Mucosa of descending colon (tissue), 3 donors: ENCODE data around the gene CRYBG2. TPM values are rescaled to one million over a fixed set of nuclear protein-coding genes. Genes with fewer than 3 reads are reported as not detected.
"Not testable (repeated sequence)": the region's sequence is repeated elsewhere in the genome, so short reads cannot be mapped to it uniquely, and the experiment has no call there.

ENCODE experiments used
- ATAC-seq: fragments of 200-7000 bp; cut with Tn5 transposase; one replicate; pipeline ENCODE4 v1.9.1; 2020; ENCODE audit warnings: mild to moderate bottlenecking, moderate library complexity
- DNase-seq, 3 donors: peaks; one replicate each; pipeline ENCODE4 v3.0.0-alpha.2; 2020
- H3K36me3 ChIP-seq: fragments of 200-600 bp; one replicate; pipeline ENCODE4 v1.8.0; 2021; ENCODE audit warnings: low read depth, mild to moderate bottlenecking
- H3K4me1 ChIP-seq: fragments of 200-600 bp; one replicate; pipeline ENCODE4 v1.8.0; 2021; ENCODE audit warnings: low read depth, mild to moderate bottlenecking
- H3K4me3 ChIP-seq: fragments of 200-600 bp; one replicate; pipeline ENCODE4 v1.8.0; 2021; ENCODE audit warnings: mild to moderate bottlenecking
- H3K9me3 ChIP-seq: fragments of 200-600 bp; one replicate; pipeline ENCODE4 v1.8.0; 2021; ENCODE audit warnings: mild to moderate bottlenecking
- intact Hi-C, 2 donors: fragments of 100-400 bp; cut with DNase I in 1 of 2; cut with micrococcal nuclease in 1 of 2; formaldehyde crosslinking; loops; one replicate each; pipeline versions ENCODE4 v1.11.0 to v1.11.1; 2022; cut with DNase I, micrococcal nuclease
- total RNA-seq, 3 donors: library from RNA; stranded (reverse); fragmentation: NEBNext Ultra II Directional in 2 of 3; extraction: Animal tissue kit (Norgen Biotek cat#: 25700) in 2 of 3; gene quantifications; one replicate each; pipeline versions ENCODE4 v1.2.1 to v1.2.4, GENCODE V29; 2021 to 2023
- TF ChIP-seq, protein P1 (sequence below): fragments of 200-600 bp; IDR thresholded peaks from one replicate; pipeline ENCODE4 v1.8.0; 2022; ENCODE audit warnings: antibody characterized with exemption, mild to moderate bottlenecking
- donor health status: DM: no; HTN: no; CAD: no; lungs with moderate emphysema.
- donor health status: DM: no; HTN: no; CAD: no.
- donor health status: DM: no; HTN: yes; CAD: no.

The CRYBG2 gene
- total RNA-seq, 3 donors from 2014 or later = 19.4 to 27.7 (median 19.6) TPM

DNA sequence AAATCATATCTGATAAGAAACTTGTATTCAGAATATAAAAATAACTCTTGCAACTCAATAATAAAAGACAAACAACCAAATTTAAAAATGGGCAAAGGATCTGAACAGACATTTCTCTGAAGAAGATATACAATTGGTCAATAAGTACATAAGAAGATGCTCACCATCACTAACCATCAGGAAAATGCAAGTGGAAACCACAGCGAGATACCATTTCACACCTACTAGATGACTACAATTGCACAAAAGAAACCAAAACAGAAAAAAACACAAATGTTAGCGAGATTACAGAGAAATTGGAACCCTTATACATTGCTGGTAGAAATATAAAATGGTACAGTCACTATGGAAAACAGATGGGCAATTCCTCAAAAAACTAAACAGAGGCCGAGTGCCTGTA is 30.1 kb upstream of the CRYBG2 start:
- ATAC-seq = no peak
- Histone ChIP-seq H3K9me3 (no peaks in the 10 kb centered on the region), H3K4me3 (no peak overlapping the region), H3K4me1 (no peaks in the 10 kb centered on the region), H3K36me3 (no peaks in the 10 kb centered on the region)
- DNase-seq = no peak
- intact Hi-C loops = no loop called here
- TF ChIP-seq, protein P1, sequence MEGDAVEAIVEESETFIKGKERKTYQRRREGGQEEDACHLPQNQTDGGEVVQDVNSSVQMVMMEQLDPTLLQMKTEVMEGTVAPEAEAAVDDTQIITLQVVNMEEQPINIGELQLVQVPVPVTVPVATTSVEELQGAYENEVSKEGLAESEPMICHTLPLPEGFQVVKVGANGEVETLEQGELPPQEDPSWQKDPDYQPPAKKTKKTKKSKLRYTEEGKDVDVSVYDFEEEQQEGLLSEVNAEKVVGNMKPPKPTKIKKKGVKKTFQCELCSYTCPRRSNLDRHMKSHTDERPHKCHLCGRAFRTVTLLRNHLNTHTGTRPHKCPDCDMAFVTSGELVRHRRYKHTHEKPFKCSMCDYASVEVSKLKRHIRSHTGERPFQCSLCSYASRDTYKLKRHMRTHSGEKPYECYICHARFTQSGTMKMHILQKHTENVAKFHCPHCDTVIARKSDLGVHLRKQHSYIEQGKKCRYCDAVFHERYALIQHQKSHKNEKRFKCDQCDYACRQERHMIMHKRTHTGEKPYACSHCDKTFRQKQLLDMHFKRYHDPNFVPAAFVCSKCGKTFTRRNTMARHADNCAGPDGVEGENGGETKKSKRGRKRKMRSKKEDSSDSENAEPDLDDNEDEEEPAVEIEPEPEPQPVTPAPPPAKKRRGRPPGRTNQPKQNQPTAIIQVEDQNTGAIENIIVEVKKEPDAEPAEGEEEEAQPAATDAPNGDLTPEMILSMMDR = no peak

DNA sequence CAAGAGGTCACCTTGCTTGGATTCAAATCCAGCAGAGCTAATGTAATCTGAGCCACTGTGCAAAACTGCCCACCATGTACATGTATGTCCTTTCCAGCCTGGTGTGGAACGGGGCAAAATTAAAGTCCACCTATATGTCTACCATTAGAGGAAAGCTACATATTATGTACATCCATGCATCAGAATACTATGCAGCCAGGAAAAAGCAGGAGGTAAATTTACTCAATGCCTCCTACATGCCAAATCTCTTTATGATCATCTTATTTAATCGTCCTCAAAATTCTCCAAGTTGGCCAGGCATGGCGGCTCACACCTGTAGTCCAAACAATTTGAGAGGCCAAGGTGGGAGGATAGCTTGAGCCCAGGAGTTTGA is 24.9 kb upstream of the CRYBG2 start:
- no peak for ATAC-seq
- Histone ChIP-seq H3K4me3 (no peak overlapping the region), H3K36me3 (no peaks in the 10 kb centered on the region), H3K9me3 (no peaks in the 10 kb centered on the region), H3K4me1 (no peaks in the 10 kb centered on the region)
- intact Hi-C loops = no loop called here
- no peak for DNase-seq
- TF ChIP-seq, protein P1 = no peak

DNA sequence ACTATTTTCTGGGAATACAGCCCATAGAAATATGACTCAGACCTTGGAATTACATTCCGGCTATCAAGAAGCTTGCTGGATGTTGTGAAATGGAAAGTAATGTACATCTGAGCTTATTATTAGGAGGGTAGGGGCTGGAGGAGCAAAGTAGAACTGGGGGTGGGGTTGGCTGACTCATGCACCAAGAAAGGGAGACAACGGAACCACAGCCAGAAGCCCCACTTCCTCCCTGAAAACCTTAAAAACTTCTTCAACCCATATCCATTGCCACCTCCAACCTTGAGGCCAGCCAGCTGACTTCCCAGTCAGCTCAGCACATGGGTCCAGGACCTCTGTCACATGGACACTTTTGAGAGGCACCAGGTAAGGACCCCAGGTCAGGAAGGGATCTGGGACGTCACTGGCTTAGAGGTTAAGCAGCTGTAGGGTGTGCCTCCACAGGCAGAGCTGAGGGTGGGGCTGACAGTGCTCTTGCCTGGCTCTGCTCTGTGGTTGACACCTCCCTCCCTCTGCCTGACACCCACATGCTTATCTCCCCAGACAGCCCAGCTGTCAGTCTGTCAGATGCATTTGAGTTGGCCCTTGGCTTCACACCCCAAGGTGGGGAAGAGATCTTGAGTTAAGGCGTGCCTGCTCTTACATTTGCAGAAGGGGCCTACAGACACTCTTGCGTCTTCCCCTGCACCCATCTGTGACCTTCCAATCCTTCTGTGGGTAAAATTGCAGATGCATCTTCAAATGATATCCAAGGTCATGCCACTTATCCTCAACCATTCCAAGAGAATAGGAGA is 24.4 kb upstream of the CRYBG2 start:
- ATAC-seq (peak; percentile 96), DNase-seq (peak; percentile 48 to 71 (median 54))
- Histone ChIP-seq H3K36me3 (no peaks in the 10 kb centered on the region), H3K9me3 (no peaks in the 10 kb centered on the region), H3K4me3 (no peak overlapping the region), H3K4me1 (no peaks in the 10 kb centered on the region)
- intact Hi-C loops = no loop called here
- TF ChIP-seq, protein P1 = no peak

DNA sequence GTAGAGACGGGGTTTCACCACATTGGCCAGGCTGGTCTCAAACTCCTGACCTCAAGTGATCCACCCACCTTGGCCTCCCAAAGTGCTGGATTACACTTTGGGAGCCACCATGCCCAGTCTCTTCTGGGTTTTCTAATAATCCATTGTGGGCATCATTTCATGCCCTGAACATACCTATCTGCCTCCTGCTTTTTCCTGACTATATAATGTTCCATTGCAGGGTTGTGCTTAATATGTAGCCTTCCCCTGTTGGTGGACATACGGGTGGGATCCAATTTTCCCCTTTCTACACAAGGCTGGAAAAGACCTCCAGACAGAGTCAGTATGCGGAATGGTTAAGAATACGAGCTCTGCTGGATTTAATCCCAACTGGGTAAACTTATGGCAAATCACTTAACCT is 22.1 kb upstream of the CRYBG2 start:
- ATAC-seq (no peak), DNase-seq (no peak)
- TF ChIP-seq, protein P1 = no peak
- intact Hi-C loops = no loop called here
- Histone ChIP-seq H3K4me3 (no peak overlapping the region), H3K4me1 (no peaks in the 10 kb centered on the region), H3K36me3 (no peaks in the 10 kb centered on the region), H3K9me3 (no peaks in the 10 kb centered on the region)

DNA sequence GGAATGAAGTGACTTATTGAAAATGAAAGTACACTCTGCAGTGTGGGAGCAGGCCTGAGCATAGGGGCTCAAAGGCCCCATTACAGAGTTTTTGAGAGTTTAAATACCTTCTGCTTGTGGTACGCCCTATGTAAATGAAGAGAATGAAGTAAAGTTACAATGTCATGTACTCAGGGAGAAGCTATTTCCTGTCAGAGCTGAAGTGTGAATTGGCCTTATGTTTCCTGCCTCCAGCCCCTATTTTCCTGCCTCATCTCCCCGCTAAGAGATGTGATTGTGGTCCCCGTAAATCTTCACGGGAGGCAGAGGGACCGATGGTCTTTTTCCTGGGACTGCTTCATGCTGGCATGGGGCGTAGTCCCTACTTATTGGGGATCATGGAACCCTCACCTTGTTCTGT is 21.2 kb upstream of the CRYBG2 start:
- ATAC-seq = no peak
- H3K4me1 ChIP-seq = no peaks in the 10 kb centered on the region
- intact Hi-C loops = no loop called here
- H3K36me3 ChIP-seq = no peaks in the 10 kb centered on the region
- TF ChIP-seq, protein P1 = no peak
- H3K9me3 ChIP-seq = no peaks in the 10 kb centered on the region
- H3K4me3 ChIP-seq = no peak overlapping the region
- no peak for DNase-seq

DNA sequence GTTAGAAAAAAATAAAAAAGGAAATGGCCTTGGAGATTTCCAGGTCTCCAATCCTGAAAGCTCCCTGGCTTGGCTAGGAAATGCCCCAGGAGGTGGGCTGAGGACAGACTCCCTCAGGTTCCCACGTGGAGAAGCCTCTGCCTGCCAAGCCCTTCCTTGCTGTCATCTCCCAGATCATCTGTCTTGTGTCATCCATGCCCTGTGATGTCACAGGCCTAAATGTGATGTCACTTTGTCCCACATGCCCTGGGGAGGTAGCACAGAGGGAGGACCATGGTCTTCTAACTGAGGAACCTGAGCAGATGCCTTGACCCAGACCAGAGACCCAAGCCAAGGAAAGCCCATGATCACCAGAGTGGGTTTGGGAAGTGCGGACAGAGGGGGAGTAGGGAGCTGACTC is 20.4 kb upstream of the CRYBG2 start:
- intact Hi-C loops, H3K4me3 ChIP-seq, H3K9me3 ChIP-seq, ATAC-seq, H3K36me3 ChIP-seq, DNase-seq, H3K4me1 ChIP-seq: not testable (repeated sequence)
